GM18951 (cell line): ENCODE results near the gene NXPH2.
"Not testable (repeated sequence)": the region's sequence is repeated elsewhere in the genome, so short reads cannot be mapped to it uniquely, and the experiment has no call there.

Experiments used
- POLR2A ChIP-seq: IDR thresholded peaks from 4 replicates; pipeline ENCODE4 v1.6.1; 2011; ENCODE audit warnings: mild to moderate bottlenecking; ENCODE audit not compliant: insufficient read length, insufficient read depth; ENCODE audit errors: extremely low read depth
- in situ Hi-C: fragments of 300-500 bp; cut with MboI; formaldehyde crosslinking; loops from one replicate; pipeline ENCODE4 v1.12.0; 2022; ENCODE audit warnings: low sequenced_read_pairs, mixed read lengths, inconsistent platforms; ENCODE audit not compliant: unreplicated experiment

The NXPH2 gene

DNA sequence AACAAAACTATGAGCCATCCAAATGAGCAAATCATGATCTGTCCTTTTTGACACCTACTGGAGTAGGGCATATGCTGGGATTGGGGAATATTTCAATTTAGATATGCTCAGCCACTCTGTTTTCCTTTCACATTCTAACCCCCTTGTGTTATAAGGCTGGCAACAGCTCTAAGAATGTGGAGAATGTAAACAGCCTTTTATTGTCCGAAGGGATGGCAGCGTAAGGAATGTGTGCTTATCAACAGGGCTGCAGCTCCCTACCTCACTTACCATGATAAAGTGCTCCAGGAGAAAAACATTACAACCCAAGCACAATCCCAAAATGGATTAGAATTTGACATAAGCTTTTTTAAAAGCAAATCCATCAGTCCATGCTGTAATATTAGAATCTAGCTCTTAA lies 2.2 kb downstream of the NXPH2 start:
- no peak for TF ChIP-seq POLR2A
- in situ Hi-C loops = loop anchor here (25.0 kb wide), 2 partner anchors 391 to 866 kb away; no protein-coding TSS in a partner anchor

- no peak for TF ChIP-seq POLR2A
- in situ Hi-C loops = loop anchor here (25.0 kb wide), 2 partner anchors 388 to 863 kb away; no protein-coding TSS in a partner anchor
These were observed 4.5 kb downstream of the NXPH2 start for GRCh38 chr2:138775736-138776135.

DNA sequence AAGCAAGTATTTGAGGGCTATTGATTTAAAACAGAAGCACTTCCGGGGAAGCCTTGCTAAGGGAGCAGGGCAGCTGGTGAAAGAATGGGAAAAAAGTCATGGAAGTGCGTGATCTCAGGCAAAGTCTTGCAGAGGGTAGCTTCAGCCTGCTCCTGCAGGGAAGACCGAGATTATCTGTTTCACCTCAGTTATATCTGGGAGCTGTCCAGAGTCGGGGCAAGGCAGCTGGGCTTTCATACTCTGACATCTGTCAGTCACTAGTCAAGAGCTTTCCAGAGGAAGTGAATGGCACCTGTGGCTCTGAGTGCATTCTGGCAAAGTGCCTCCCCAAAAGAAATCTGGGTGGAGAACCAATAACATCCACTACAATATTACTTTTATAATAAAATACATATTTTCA lies 8.7 kb downstream of the NXPH2 start:
- in situ Hi-C loops = no loop called here
- no peak for TF ChIP-seq POLR2A

- TF ChIP-seq POLR2A = no peak
- in situ Hi-C loops = no loop called here
These were observed 13.1 kb downstream of the NXPH2 start for GRCh38 chr2:138767101-138767500.

GRCh38 chr2:138766464-138766863 lies 13.7 kb downstream of the NXPH2 start:
- TF ChIP-seq POLR2A = no peak
- in situ Hi-C loops = no loop called here

DNA sequence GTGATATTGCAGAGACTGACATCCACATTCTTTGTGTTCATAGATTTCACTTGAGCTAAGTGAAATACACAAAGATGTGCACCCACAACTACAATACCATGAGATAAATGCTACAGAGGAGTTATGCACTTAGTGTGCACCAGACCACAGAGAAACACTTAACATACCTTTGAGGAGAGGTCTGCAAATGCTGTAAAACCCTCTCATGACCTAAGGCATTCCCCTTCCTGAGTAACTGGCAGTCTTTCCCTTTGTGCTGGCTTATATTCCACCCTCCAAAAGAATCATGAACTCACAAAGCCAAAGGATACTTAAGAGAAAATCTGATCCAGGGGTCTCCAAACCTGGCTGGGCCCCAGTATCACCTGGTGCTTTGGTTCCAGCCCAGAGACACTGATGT lies 16.2 kb downstream of the NXPH2 start:
- in situ Hi-C loops = no loop called here

GRCh38 chr2:138762533-138762932 lies 17.7 kb downstream of the NXPH2 start:
- TF ChIP-seq POLR2A = no peak
- in situ Hi-C loops = no loop called here

More for the DNA sequence above, 16.2 kb downstream of the NXPH2 start:
- no peak for TF ChIP-seq POLR2A

DNA sequence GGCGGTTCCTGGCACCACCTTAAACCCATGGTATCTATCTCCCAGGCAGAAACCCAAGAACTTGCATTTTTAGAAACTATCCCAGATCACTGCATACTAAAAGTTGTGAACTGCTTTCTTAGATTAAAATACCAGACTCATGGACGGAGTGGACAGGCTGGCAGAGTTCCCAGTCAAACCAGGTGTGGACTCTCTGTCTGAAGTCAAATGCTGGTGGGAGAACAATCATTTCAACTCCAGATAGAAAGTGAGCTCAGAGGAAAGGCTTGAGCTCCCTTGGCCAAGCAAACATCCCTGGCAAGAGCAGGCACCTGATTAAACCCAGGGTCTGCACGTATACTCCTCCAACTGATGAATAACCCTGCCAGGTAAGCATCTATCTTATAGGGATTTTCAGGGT lies 19.5 kb downstream of the NXPH2 start:
- TF ChIP-seq POLR2A = no peak
- in situ Hi-C loops = no loop called here

DNA sequence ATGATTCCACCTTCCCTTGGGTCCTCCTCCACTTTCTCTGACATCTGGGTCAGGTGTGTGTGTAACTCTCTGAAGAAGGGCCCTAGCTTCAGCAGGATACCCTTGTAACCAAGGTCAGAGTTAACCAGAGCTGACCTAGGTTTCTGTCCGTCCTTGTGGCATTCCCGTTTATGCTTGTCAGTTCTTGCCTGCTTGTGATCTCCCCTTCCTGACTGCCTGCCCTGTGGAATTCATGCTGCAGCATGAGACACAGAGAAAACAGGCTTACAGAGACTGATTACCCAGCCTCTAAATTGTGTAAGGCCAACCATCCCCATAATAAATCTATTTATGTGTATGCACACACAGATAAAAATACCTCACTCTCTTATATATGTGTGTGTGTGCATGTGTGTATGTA lies 22.8 kb downstream of the NXPH2 start:
- in situ Hi-C loops = no loop called here
- TF ChIP-seq POLR2A = no peak

DNA sequence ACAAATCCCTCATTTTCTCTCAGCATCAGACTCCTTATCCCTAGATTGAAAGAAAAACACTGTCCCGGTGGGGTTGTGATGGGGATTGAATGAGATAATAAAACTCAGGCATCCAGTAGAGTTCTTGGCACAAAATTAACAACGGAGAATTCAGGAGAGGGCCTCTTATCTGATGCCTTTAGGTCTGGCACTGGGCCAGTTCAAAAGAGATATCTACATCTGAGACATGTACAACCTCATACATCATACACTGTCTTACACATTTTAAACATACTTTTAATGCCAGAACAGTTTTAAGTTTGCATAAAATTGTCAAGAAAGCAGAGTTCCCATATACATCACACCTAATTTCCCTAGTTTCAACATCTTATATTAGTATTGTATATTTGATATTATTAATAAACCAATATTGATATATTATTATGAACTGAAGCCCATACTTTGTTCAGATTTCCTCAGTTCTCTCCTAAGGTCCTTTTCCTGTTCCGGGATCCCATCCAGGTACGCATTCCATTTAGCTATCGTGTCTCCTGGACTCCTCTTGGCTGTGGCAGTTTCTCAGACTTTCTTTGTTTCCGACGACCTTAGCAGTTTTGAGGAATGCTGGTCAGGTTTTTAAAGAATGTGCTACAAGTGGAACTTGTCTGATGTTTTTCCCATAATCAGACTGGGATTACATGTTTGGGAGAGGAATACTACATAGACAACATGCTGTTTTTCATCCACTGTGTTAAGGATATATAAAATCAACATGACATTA lies 27.8 kb downstream of the NXPH2 start:
- no peak for TF ChIP-seq POLR2A

DNA sequence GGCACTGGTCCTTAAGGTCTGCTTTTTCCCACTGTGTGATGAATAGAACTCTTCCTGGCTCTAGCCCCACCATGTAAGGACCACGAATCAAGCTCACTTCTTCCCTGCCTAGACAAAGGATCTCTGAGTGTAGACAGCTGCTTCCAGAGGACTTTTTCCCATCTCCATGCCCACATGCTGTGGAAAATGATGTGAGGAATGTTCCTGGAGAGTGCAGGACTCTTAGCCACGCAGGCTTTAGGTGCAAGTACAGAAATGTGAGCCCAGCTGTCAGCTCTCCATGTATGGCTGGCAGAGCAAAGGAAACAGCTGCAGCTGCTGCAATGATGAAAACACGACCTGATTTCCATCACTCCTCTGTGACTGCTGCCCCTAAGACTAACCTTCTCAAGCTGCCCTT lies 35.5 kb downstream of the NXPH2 start:
- in situ Hi-C loops = no loop called here
- no peak for TF ChIP-seq POLR2A

More for the DNA sequence above, 27.8 kb downstream of the NXPH2 start:
- in situ Hi-C loops = no loop called here

GRCh38 chr2:138742441-138743057 lies 37.6 kb downstream of the NXPH2 start:
- TF ChIP-seq POLR2A = no peak
- in situ Hi-C loops = no loop called here

- in situ Hi-C loops = no loop called here
- TF ChIP-seq POLR2A = no peak
These were observed 38.3 kb downstream of the NXPH2 start for GRCh38 chr2:138741851-138742250.

GRCh38 chr2:138737009-138737554 lies 43.1 kb downstream of the NXPH2 start:
- in situ Hi-C loops = not testable (repeated sequence)
